Neural cell (in vitro differentiated cells): ENCODE measurements around the gene MAPK4. TPM values are rescaled to one million over a fixed set of nuclear protein-coding genes. Genes with fewer than 3 reads are reported as not detected.
A peak's percentile ranks its signal among the peaks of the same experiment; 100 is the strongest.

Source experiments
- H2AFZ ChIP-seq: fragments of 200-600, 300-800 bp; sonication (generic), shearing (Covaris generic); 2 replicates; pipeline ENCODE4 v1.6.0; 2014; ENCODE audit warnings: low read depth, mild to moderate bottlenecking, antibody characterized with exemption, low read length, moderate library complexity
- H3F3A ChIP-seq: fragments of 200-600 bp; shearing (Covaris generic); 2 replicates; pipeline ENCODE4 v1.6.1; 2016; ENCODE audit warnings: mild to moderate bottlenecking, moderate library complexity, mixed read lengths, antibody characterized with exemption, low read length; ENCODE audit not compliant: insufficient read depth, poor library complexity, severe bottlenecking
- H3K27ac ChIP-seq: fragments of 200-600, 300-800 bp; sonication (generic), shearing (Covaris generic); 2 replicates; pipeline ENCODE4 v1.5.1; 2014; ENCODE audit warnings: mild to moderate bottlenecking, low read length, moderate library complexity
- H3K27me3 ChIP-seq: fragments of 300-800, 200-600 bp; sonication (generic), shearing (Covaris generic); 2 replicates; pipeline ENCODE4 v1.6.0; 2014; ENCODE audit warnings: mild to moderate bottlenecking, low read depth, low read length, moderate library complexity; ENCODE audit not compliant: insufficient read depth
- H3K36me3 ChIP-seq: fragments of 300-800, 200-600 bp; sonication (generic), shearing (Covaris generic); 2 replicates; pipeline ENCODE4 v1.5.1; 2014; ENCODE audit warnings: mild to moderate bottlenecking, antibody characterized with exemption, low read length, moderate library complexity; ENCODE audit not compliant: insufficient read depth
- H3K4me2 ChIP-seq: fragments of 300-800, 200-600 bp; sonication (generic), shearing (Covaris generic); 2 replicates; pipeline ENCODE4 v1.6.0; 2014; ENCODE audit warnings: mild to moderate bottlenecking, low read length
- H3K4me3 ChIP-seq: fragments of 300-800, 200-600 bp; sonication (generic), shearing (Covaris generic); 2 replicates; pipeline ENCODE4 v1.5.1; 2014; ENCODE audit warnings: mild to moderate bottlenecking, low read length, moderate library complexity
- H3K79me2 ChIP-seq: fragments of 200-600 bp; shearing (Covaris generic); replicated peaks from 2 replicates; pipeline ENCODE4 v1.6.0; 2014; ENCODE audit warnings: mild to moderate bottlenecking, low read length, moderate library complexity; ENCODE audit not compliant: insufficient read depth
- H3K9ac ChIP-seq: fragments of 300-800, 200-600 bp; sonication (generic), shearing (Covaris generic); 2 replicates; pipeline ENCODE4 v1.6.1; 2016; ENCODE audit warnings: mild to moderate bottlenecking, low read length, mixed read lengths
- H3K9me2 ChIP-seq: fragments of 200-600 bp; shearing (Covaris generic); 2 replicates; pipeline ENCODE4 v1.6.1; 2016; ENCODE audit warnings: mild to moderate bottlenecking, low read length, mixed read lengths; ENCODE audit not compliant: insufficient read depth
- H3K9me3 ChIP-seq: fragments of 200-600, 300-800 bp; sonication (generic), shearing (Covaris generic); 2 replicates; pipeline ENCODE4 v1.6.1; 2016; ENCODE audit warnings: mild to moderate bottlenecking, mixed run types, low read length, moderate library complexity, mixed read lengths
- H4K20me1 ChIP-seq: fragments of 200-600 bp; shearing (Covaris generic); 2 replicates; pipeline ENCODE4 v1.6.1; 2016; ENCODE audit warnings: mild to moderate bottlenecking, mixed run types; ENCODE audit not compliant: insufficient read depth
- CTCF ChIP-seq: fragments of 450-650 bp; IDR thresholded peaks from 2 replicates; pipeline ENCODE4 v1.5.1; 2014; ENCODE audit warnings: antibody characterized with exemption, mild to moderate bottlenecking, moderate library complexity; ENCODE audit not compliant: poor library complexity, severe bottlenecking
- EP300 ChIP-seq: fragments of 450-650 bp; conservative IDR thresholded peaks from 2 replicates; pipeline ENCODE4 v1.6.1; 2014; ENCODE audit warnings: antibody characterized with exemption, mild to moderate bottlenecking, moderate library complexity; ENCODE audit not compliant: poor library complexity, severe bottlenecking
- EZH2 ChIP-seq: fragments of 200-600, 300-800 bp; shearing (Covaris generic), sonication (generic); IDR thresholded peaks from 2 replicates; pipeline ENCODE4 v1.6.1; 2014; ENCODE audit warnings: antibody characterized with exemption, low read length, borderline replicate concordance, mild to moderate bottlenecking; ENCODE audit not compliant: insufficient read depth, poor library complexity, severe bottlenecking
- MXI1 ChIP-seq: fragments of 450-650 bp; conservative IDR thresholded peaks from 2 replicates; pipeline ENCODE4 v1.6.1; 2014; ENCODE audit warnings: antibody characterized with exemption, mild to moderate bottlenecking; ENCODE audit not compliant: poor library complexity, severe bottlenecking
- POLR2AphosphoS5 ChIP-seq: IDR thresholded peaks from 2 replicates; pipeline ENCODE4 v1.6.1; 2012
- RAD21 ChIP-seq: fragments of 450-650 bp; conservative IDR thresholded peaks from 2 replicates; pipeline ENCODE4 v1.6.1; 2014; ENCODE audit warnings: antibody characterized with exemption, mild to moderate bottlenecking, moderate library complexity
- SMC3 ChIP-seq: fragments of 450-650 bp; conservative IDR thresholded peaks from 2 replicates; pipeline ENCODE4 v1.6.1; 2014; ENCODE audit warnings: antibody characterized with exemption, mild to moderate bottlenecking, moderate library complexity; ENCODE audit not compliant: poor library complexity
- TAF1 ChIP-seq: IDR thresholded peaks from 2 replicates; pipeline ENCODE4 v1.6.1; 2012; ENCODE audit warnings: low read depth
- polyA plus RNA-seq: library from polyadenylated mRNA; depleted of rRNA; stranded (reverse); fragments of >200 nt; gene quantifications from 2 replicates; pipeline ENCODE4 v1.2.3, GENCODE V29; 2014
- TF ChIP-seq, protein P1 (sequence below): IDR thresholded peaks from 2 replicates; pipeline ENCODE4 v1.6.1; 2012; ENCODE audit warnings: borderline replicate concordance

MAPK4 gene
- polyA plus RNA-seq, 1 donor from 2014 or later = 12.7 TPM

- Histone ChIP-seq H4K20me1 (no peaks in the 10 kb centered on the region), H2AFZ (no peak overlapping the region), H3K27me3 (no peaks in the 10 kb centered on the region), H3K79me2 (no peaks in the 10 kb centered on the region), H3K9me2 (no peaks in the 10 kb centered on the region), H3F3A (no peaks in the 10 kb centered on the region), H3K9me3 (no peaks in the 10 kb centered on the region), H3K27ac (no peak overlapping the region), H3K4me2 (no peak overlapping the region), H3K36me3 (peaks cover 7% of the 10 kb centered on the region), H3K9ac (no peak overlapping the region), H3K4me3 (no peak overlapping the region)
- TF ChIP-seq CTCF = peak; percentile 48
- TF ChIP-seq, protein P1, sequence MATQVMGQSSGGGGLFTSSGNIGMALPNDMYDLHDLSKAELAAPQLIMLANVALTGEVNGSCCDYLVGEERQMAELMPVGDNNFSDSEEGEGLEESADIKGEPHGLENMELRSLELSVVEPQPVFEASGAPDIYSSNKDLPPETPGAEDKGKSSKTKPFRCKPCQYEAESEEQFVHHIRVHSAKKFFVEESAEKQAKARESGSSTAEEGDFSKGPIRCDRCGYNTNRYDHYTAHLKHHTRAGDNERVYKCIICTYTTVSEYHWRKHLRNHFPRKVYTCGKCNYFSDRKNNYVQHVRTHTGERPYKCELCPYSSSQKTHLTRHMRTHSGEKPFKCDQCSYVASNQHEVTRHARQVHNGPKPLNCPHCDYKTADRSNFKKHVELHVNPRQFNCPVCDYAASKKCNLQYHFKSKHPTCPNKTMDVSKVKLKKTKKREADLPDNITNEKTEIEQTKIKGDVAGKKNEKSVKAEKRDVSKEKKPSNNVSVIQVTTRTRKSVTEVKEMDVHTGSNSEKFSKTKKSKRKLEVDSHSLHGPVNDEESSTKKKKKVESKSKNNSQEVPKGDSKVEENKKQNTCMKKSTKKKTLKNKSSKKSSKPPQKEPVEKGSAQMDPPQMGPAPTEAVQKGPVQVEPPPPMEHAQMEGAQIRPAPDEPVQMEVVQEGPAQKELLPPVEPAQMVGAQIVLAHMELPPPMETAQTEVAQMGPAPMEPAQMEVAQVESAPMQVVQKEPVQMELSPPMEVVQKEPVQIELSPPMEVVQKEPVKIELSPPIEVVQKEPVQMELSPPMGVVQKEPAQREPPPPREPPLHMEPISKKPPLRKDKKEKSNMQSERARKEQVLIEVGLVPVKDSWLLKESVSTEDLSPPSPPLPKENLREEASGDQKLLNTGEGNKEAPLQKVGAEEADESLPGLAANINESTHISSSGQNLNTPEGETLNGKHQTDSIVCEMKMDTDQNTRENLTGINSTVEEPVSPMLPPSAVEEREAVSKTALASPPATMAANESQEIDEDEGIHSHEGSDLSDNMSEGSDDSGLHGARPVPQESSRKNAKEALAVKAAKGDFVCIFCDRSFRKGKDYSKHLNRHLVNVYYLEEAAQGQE = no peak
Observed at GRCh38 chr18:50662177-50662576, 102.3 kb downstream of the MAPK4 start.

DNA sequence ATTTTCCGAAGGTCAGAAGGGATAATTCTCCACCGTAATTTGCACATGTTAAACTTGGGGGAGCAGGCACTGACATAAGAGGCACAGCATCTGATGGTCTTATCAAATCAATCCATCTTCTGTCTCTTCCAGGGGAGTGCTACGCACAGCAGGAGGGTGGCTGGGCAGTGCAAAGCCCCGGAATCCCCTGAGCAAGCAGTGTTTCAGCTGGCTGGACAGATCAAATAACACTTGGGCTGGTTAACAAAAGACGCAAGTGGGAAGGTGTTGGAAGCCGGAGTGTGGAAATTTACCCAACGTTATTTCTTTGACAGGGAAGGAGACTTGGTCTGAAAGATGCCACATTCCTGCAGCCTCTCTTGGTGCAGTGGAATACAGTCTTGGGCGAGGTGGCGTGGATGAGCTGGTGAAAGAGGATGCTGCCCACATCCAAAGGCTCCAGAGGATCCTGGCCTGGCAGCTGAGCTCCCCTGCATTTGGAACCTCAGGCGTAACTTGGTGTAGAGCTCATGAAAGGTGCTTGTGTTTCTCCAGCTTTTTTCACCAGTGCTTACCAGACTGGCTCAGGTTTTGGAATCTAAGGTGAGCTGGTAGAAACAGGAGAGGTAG, 103.0 kb downstream of the MAPK4 start:
- no peak overlapping the region for H3K27ac ChIP-seq
- H3K9me3 ChIP-seq = no peaks in the 10 kb centered on the region
- H3K27me3 ChIP-seq = no peaks in the 10 kb centered on the region
- H3K36me3 ChIP-seq = peaks cover 7% of the 10 kb centered on the region
- H4K20me1 ChIP-seq = no peaks in the 10 kb centered on the region
- H3K4me3 ChIP-seq = no peak overlapping the region
- TF ChIP-seq MXI1 (no peak), RAD21 (no peak), SMC3 (no peak), TAF1 (no peak), EZH2 (no peak), CTCF (no peak), POLR2AphosphoS5 (no peak), EP300 (no peak)
- TF ChIP-seq, protein P1 = no peak
- no peak overlapping the region for H2AFZ ChIP-seq
- H3F3A ChIP-seq = no peaks in the 10 kb centered on the region
- no peak overlapping the region for H3K4me2 ChIP-seq
- H3K79me2 ChIP-seq = no peaks in the 10 kb centered on the region
- H3K9me2 ChIP-seq = no peaks in the 10 kb centered on the region
- H3K9ac ChIP-seq = no peak overlapping the region
